ENCODE results near the gene TRAPPC3. TPM values are rescaled to one million over a fixed set of nuclear protein-coding genes. Genes with fewer than 3 reads are reported as not detected.

Gene TRAPPC3
- total RNA-seq, 1 donor = 111 TPM

GRCh38 chr1:36114371-36114770 lies 34.9 kb downstream of the TRAPPC3 start:
- no peaks in the 10 kb centered on the region for H4K20me1 ChIP-seq (ENCODE audit: insufficient read depth, low read length)
- H3K4me1 ChIP-seq (ENCODE audit: insufficient read depth, low read length) = peaks cover 27% of the 10 kb centered on the region
- no peaks in the 10 kb centered on the region for H3K9me3 ChIP-seq (ENCODE audit: low read depth, low read length)
- H3K79me2 ChIP-seq (ENCODE audit: insufficient read depth, low read length) = no peaks in the 10 kb centered on the region
- H2AFZ ChIP-seq (ENCODE audit: low read length) = no peak overlapping the region
- H3K4me2 ChIP-seq (ENCODE audit: insufficient read depth, low read length) = no peak overlapping the region
- DNase-seq (ENCODE audit: insufficient read length, low spot score, missing footprints) = peak; percentile 42
- H3K27ac ChIP-seq (ENCODE audit: low read depth, low read length) = no peak overlapping the region
- no peak for TF ChIP-seq CTCF (IDR thresholded peaks at IDR 0.05; ENCODE audit: extremely low read depth, low read depth, low read length)
- H3K27me3 ChIP-seq (ENCODE audit: insufficient read depth, low read length) = no peaks in the 10 kb centered on the region
- H3K4me3 ChIP-seq (ENCODE audit: insufficient read depth, low read length) = no peak overlapping the region
- H3K36me3 ChIP-seq (ENCODE audit: insufficient read depth, low read length) = no peaks in the 10 kb centered on the region

- no peaks in the 10 kb centered on the region for H3K27me3 ChIP-seq (ENCODE audit: insufficient read depth, low read length)
- peaks cover 36% of the 10 kb centered on the region for H3K4me1 ChIP-seq (ENCODE audit: insufficient read depth, low read length)
- no peaks in the 10 kb centered on the region for H4K20me1 ChIP-seq (ENCODE audit: insufficient read depth, low read length)
Measured at GRCh38 chr1:36112823-36113222, 36.5 kb downstream of the TRAPPC3 start.

GRCh38 chr1:36111151-36111550 lies 38.1 kb downstream of the TRAPPC3 start:
- no peaks in the 10 kb centered on the region for H3K9me3 ChIP-seq (ENCODE audit: low read depth, low read length)
- peaks cover 32% of the 10 kb centered on the region for H3K4me1 ChIP-seq (ENCODE audit: insufficient read depth, low read length)
- H3K4me3 ChIP-seq (ENCODE audit: insufficient read depth, low read length) = no peak overlapping the region
- H3K27me3 ChIP-seq (ENCODE audit: insufficient read depth, low read length) = no peaks in the 10 kb centered on the region
- no peaks in the 10 kb centered on the region for H3K36me3 ChIP-seq (ENCODE audit: insufficient read depth, low read length)
- H3K27ac ChIP-seq (ENCODE audit: low read depth, low read length) = no peak overlapping the region
- DNase-seq (ENCODE audit: insufficient read length, low spot score, missing footprints) = peak; percentile 49
- no peak for TF ChIP-seq CTCF (IDR thresholded peaks at IDR 0.05; ENCODE audit: extremely low read depth, low read depth, low read length)
- no peak overlapping the region for H2AFZ ChIP-seq (ENCODE audit: low read length)
- H4K20me1 ChIP-seq (ENCODE audit: insufficient read depth, low read length) = no peaks in the 10 kb centered on the region
- H3K4me2 ChIP-seq (ENCODE audit: insufficient read depth, low read length) = no peak overlapping the region
- H3K79me2 ChIP-seq (ENCODE audit: insufficient read depth, low read length) = no peaks in the 10 kb centered on the region

More at GRCh38 chr1:36112823-36113222, 36.5 kb downstream of the TRAPPC3 start:
- no peak for TF ChIP-seq CTCF (IDR thresholded peaks at IDR 0.05; ENCODE audit: extremely low read depth, low read depth, low read length)
- Histone ChIP-seq H3K36me3 (ENCODE audit: insufficient read depth, low read length) (no peaks in the 10 kb centered on the region), H3K27ac (ENCODE audit: low read depth, low read length) (no peak overlapping the region), H3K79me2 (ENCODE audit: insufficient read depth, low read length) (no peaks in the 10 kb centered on the region), H2AFZ (ENCODE audit: low read length) (no peak overlapping the region), H3K9me3 (ENCODE audit: low read depth, low read length) (no peaks in the 10 kb centered on the region), H3K4me3 (ENCODE audit: insufficient read depth, low read length) (no peak overlapping the region), H3K4me2 (ENCODE audit: insufficient read depth, low read length) (no peak overlapping the region)
- peak; percentile 78 for DNase-seq (ENCODE audit: insufficient read length, low spot score, missing footprints)

- no peaks in the 10 kb centered on the region for H3K36me3 ChIP-seq (ENCODE audit: insufficient read depth, low read length)
- DNase-seq (ENCODE audit: insufficient read length, low spot score, missing footprints) = peak; percentile 98
- peak overlapping the region; percentile 79 for H3K27ac ChIP-seq (ENCODE audit: low read depth, low read length)
- peak overlapping the region; percentile 35 for H3K4me3 ChIP-seq (ENCODE audit: insufficient read depth, low read length)
- peak overlapping the region; percentile 75 for H3K4me2 ChIP-seq (ENCODE audit: insufficient read depth, low read length)
- H2AFZ ChIP-seq (ENCODE audit: low read length) = peak overlapping the region; percentile 86
- H4K20me1 ChIP-seq (ENCODE audit: insufficient read depth, low read length) = no peaks in the 10 kb centered on the region
- H3K4me1 ChIP-seq (ENCODE audit: insufficient read depth, low read length) = peaks cover 18% of the 10 kb centered on the region
- no peak for TF ChIP-seq CTCF (IDR thresholded peaks at IDR 0.05; ENCODE audit: extremely low read depth, low read depth, low read length)
- H3K9me3 ChIP-seq (ENCODE audit: low read depth, low read length) = no peaks in the 10 kb centered on the region
- no peaks in the 10 kb centered on the region for H3K27me3 ChIP-seq (ENCODE audit: insufficient read depth, low read length)
- no peaks in the 10 kb centered on the region for H3K79me2 ChIP-seq (ENCODE audit: insufficient read depth, low read length)
Measured at GRCh38 chr1:36109041-36109679, 40.1 kb downstream of the TRAPPC3 start.
